ENCODE results near the gene GPR183. TPM values are rescaled to one million over a fixed set of nuclear protein-coding genes. Genes with fewer than 3 reads are reported as not detected.

Gene GPR183
- total RNA-seq, 2 donors from 2014 or later = 1.5 to 8.3 TPM

- Histone ChIP-seq H3K9ac (ENCODE audit: low read depth in 2 of 2, low read length in 2 of 2) (no peak overlapping the region), H3K4me1 (no peaks in the 10 kb centered on the region), H3K4me3 (no peak overlapping the region), H3K9me3 (no peaks in the 10 kb centered on the region), H3K27ac (no peak overlapping the region), H3K36me3 (no peaks in the 10 kb centered on the region), H3K27me3 (no peaks in the 10 kb centered on the region)
- no peak for TF ChIP-seq CTCF (IDR thresholded peaks at IDR 0.05)
- intact Hi-C loops (cut with DNase I) = no loop called here
- DNase-seq = no peak
These were observed 28.4 kb upstream of the GPR183 start for GRCh38 chr13:99335603-99336002.

GRCh38 chr13:99335087-99335486, 27.9 kb upstream of the GPR183 start:
- Histone ChIP-seq H3K36me3 (no peaks in the 10 kb centered on the region), H3K4me3 (no peak overlapping the region), H3K4me1 (no peaks in the 10 kb centered on the region), H3K9me3 (no peaks in the 10 kb centered on the region), H3K27me3 (no peaks in the 10 kb centered on the region), H3K27ac (no peak overlapping the region), H3K9ac (ENCODE audit: low read depth in 2 of 2, low read length in 2 of 2) (no peak overlapping the region)
- DNase-seq = no peak
- no peak for TF ChIP-seq CTCF (IDR thresholded peaks at IDR 0.05)
- intact Hi-C loops (cut with DNase I) = no loop called here

GRCh38 chr13:99334221-99334620, 27.0 kb upstream of the GPR183 start:
- H3K4me1 ChIP-seq = no peaks in the 10 kb centered on the region
- no peaks in the 10 kb centered on the region for H3K9me3 ChIP-seq
- no peaks in the 10 kb centered on the region for H3K36me3 ChIP-seq
- no peak for TF ChIP-seq CTCF (IDR thresholded peaks at IDR 0.05)
- H3K27ac ChIP-seq = no peak overlapping the region
- no peaks in the 10 kb centered on the region for H3K27me3 ChIP-seq
- intact Hi-C loops (cut with DNase I) = no loop called here
- H3K4me3 ChIP-seq = no peak overlapping the region
- no peak for DNase-seq
- H3K9ac ChIP-seq (ENCODE audit: low read depth in 2 of 2, low read length in 2 of 2) = no peak overlapping the region

GRCh38 chr13:99332456-99332855, 25.3 kb upstream of the GPR183 start:
- intact Hi-C loops (cut with DNase I) = no loop called here
- H3K9ac ChIP-seq (ENCODE audit: low read depth in 2 of 2, low read length in 2 of 2) = no peak overlapping the region
- TF ChIP-seq CTCF (IDR thresholded peaks at IDR 0.05) = no peak
- H3K9me3 ChIP-seq = no peaks in the 10 kb centered on the region
- DNase-seq = no peak
- no peaks in the 10 kb centered on the region for H3K36me3 ChIP-seq
- H3K4me3 ChIP-seq = no peak overlapping the region
- H3K27me3 ChIP-seq = no peaks in the 10 kb centered on the region
- no peaks in the 10 kb centered on the region for H3K4me1 ChIP-seq
- no peak overlapping the region for H3K27ac ChIP-seq

GRCh38 chr13:99331881-99332293, 24.7 kb upstream of the GPR183 start:
- no peaks in the 10 kb centered on the region for H3K9me3 ChIP-seq
- no peak overlapping the region for H3K9ac ChIP-seq (ENCODE audit: low read depth in 2 of 2, low read length in 2 of 2)
- no peaks in the 10 kb centered on the region for H3K36me3 ChIP-seq
- H3K27ac ChIP-seq = no peak overlapping the region
- intact Hi-C loops (cut with DNase I) = no loop called here
- H3K4me1 ChIP-seq = no peaks in the 10 kb centered on the region
- no peak overlapping the region for H3K4me3 ChIP-seq
- no peak for DNase-seq
- H3K27me3 ChIP-seq = no peaks in the 10 kb centered on the region
- TF ChIP-seq CTCF (IDR thresholded peaks at IDR 0.05) = no peak

GRCh38 chr13:99330942-99331341, 23.7 kb upstream of the GPR183 start:
- H3K27ac ChIP-seq = no peak overlapping the region
- no peak overlapping the region for H3K9ac ChIP-seq (ENCODE audit: low read depth in 2 of 2, low read length in 2 of 2)
- H3K4me3 ChIP-seq = no peak overlapping the region
- H3K27me3 ChIP-seq = no peaks in the 10 kb centered on the region
- H3K36me3 ChIP-seq = no peaks in the 10 kb centered on the region
- no peak for DNase-seq
- TF ChIP-seq CTCF (IDR thresholded peaks at IDR 0.05) = no peak
- no peaks in the 10 kb centered on the region for H3K4me1 ChIP-seq
- intact Hi-C loops (cut with DNase I) = no loop called here
- no peaks in the 10 kb centered on the region for H3K9me3 ChIP-seq

Measured in colonic mucosa (tissue), 4 donors.